Measurements from ENCODE around the gene CCNI2. TPM values are rescaled to one million over a fixed set of nuclear protein-coding genes. Genes with fewer than 3 reads are reported as not detected.
A peak's percentile ranks its signal among the peaks of the same experiment; 100 is the strongest.
"Not testable (repeated sequence)": the region's sequence is repeated elsewhere in the genome, so short reads cannot be mapped to it uniquely, and the experiment has no call there.

CCNI2 gene
- total RNA-seq, 1 donor from 2014 or later: 2.5 TPM

DNA sequence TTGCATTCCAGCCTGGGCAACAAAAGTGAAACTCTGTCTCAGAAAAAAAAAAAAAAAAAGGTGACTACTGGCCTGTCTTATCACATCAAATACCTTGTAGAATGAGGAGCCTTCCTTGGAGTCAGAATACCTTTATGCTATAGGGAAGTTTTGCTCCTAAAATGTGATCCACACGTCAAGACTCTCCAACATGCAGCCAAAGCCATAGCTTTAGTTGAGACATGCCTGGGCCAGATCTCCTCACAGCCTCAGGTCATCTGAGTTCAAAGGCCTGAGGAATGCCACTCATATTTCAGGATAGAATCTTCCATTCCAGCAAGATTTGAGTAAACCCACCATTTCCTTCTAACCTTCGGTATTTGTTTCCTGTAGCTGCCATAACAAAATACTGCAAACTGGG lies 52.2 kb downstream of the CCNI2 start:
- Mint-ChIP-seq H3K27me3 (ENCODE audit: low read depth) (no peaks in the 10 kb centered on the region), H3K9me3 (no peaks in the 10 kb centered on the region), H3K36me3 (no peaks in the 10 kb centered on the region), H3K27ac (no peak overlapping the region), H3K4me1 (peaks cover 9% of the 10 kb centered on the region), H3K4me3 (no peak overlapping the region)
- TF ChIP-seq, protein P1, sequence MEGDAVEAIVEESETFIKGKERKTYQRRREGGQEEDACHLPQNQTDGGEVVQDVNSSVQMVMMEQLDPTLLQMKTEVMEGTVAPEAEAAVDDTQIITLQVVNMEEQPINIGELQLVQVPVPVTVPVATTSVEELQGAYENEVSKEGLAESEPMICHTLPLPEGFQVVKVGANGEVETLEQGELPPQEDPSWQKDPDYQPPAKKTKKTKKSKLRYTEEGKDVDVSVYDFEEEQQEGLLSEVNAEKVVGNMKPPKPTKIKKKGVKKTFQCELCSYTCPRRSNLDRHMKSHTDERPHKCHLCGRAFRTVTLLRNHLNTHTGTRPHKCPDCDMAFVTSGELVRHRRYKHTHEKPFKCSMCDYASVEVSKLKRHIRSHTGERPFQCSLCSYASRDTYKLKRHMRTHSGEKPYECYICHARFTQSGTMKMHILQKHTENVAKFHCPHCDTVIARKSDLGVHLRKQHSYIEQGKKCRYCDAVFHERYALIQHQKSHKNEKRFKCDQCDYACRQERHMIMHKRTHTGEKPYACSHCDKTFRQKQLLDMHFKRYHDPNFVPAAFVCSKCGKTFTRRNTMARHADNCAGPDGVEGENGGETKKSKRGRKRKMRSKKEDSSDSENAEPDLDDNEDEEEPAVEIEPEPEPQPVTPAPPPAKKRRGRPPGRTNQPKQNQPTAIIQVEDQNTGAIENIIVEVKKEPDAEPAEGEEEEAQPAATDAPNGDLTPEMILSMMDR (IDR thresholded peaks at IDR 0.05; ENCODE audit: unreplicated experiment): no peak
- no peak for DNase-seq (ENCODE audit: low spot score in 2 of 2, unreplicated experiment in 2 of 2)

DNA sequence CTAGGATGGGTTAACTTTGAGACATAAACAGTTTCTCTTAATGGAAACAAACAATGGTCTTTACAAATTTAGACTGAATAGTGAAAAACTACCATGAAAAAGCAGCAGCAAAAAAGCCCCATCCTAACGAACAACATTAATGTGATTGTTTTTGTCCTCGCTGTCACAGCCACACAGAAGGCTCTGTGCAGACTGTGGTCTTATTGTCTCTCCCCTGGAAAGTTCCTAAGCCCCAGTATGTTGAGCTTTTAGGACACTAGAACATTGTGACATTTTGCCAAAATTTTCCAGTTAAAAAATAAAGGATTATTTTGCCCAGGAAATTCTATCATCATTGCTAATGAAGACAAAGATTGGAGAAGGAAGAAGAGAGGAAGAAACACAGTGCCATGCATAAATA lies 53.3 kb downstream of the CCNI2 start:
- TF ChIP-seq, protein P1 (IDR thresholded peaks at IDR 0.05; ENCODE audit: unreplicated experiment): no peak
- Mint-ChIP-seq H3K27ac (peak overlapping the region; percentile 45), H3K36me3 (no peaks in the 10 kb centered on the region), H3K4me1 (peaks cover 9% of the 10 kb centered on the region), H3K27me3 (ENCODE audit: low read depth) (no peaks in the 10 kb centered on the region), H3K9me3 (peaks cover 6% of the 10 kb centered on the region), H3K4me3 (no peak overlapping the region)
- DNase-seq (ENCODE audit: low spot score in 2 of 2, unreplicated experiment in 2 of 2): no peak

DNA sequence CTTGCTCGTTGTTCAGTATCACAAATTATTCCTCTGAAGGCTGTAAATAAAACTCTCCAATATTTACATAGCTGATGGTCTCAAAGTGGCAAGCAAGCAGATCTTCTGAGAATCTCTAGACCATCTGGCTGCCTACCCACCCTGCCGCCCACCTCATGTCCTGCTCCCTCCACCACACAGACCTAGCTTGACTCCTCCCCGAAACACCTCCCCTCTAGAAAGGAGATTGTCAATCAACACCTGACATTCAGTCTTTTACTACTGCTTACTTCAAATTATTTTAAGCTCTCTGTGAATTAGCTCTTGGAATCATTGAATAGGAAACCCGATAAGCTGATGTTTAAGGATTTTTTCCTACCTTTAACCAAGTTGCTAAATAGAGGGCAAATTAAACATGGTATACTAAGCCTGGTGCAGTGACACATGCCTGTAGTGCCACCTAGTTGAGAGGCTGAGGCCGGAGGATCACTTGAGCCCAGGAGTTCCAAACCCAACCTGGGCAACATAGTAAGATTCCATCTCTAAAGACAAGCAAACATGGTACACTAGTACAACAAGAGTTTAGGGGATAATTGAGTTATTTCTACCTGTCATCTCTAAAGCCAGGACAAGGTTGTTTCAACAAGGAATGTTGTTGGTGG lies 54.9 kb downstream of the CCNI2 start:
- DNase-seq (ENCODE audit: low spot score in 2 of 2, unreplicated experiment in 2 of 2): no peak
- TF ChIP-seq, protein P1 (IDR thresholded peaks at IDR 0.05; ENCODE audit: unreplicated experiment): no peak
- no peak overlapping the region for H3K27ac Mint-ChIP-seq
- H3K4me1 Mint-ChIP-seq: peaks cover 10% of the 10 kb centered on the region
- no peaks in the 10 kb centered on the region for H3K36me3 Mint-ChIP-seq
- no peak overlapping the region for H3K4me3 Mint-ChIP-seq
- H3K9me3 Mint-ChIP-seq: peaks cover 7% of the 10 kb centered on the region
- no peaks in the 10 kb centered on the region for H3K27me3 Mint-ChIP-seq (ENCODE audit: low read depth)

GRCh38 chr5:132802685-132803066 lies 55.5 kb downstream of the CCNI2 start:
- H3K4me3 Mint-ChIP-seq; H3K27me3 Mint-ChIP-seq (ENCODE audit: low read depth); H3K9me3 Mint-ChIP-seq; H3K36me3 Mint-ChIP-seq; H3K27ac Mint-ChIP-seq; DNase-seq (ENCODE audit: low spot score in 2 of 2, unreplicated experiment in 2 of 2): not testable (repeated sequence)
- peaks cover 15% of the 10 kb centered on the region for H3K4me1 Mint-ChIP-seq

Other genes with a start within 250 kb of the CCNI2 start
- gene IL5, start 203.9 kb upstream of the CCNI2 start, total RNA-seq: not detected in 3 replicates
- gene RAD50, start 190.4 kb upstream of the CCNI2 start, total RNA-seq: 50.3 to 52.5 TPM (median 51.6 TPM) in 3 replicates
- gene IL13, start 89.3 kb upstream of the CCNI2 start, total RNA-seq: 0.33 to 0.78 TPM (median 0.50 TPM) in 3 replicates
- not detected in 3 replicates for gene IL4, start 73.4 kb upstream of the CCNI2 start, total RNA-seq
- gene KIF3A, start 9.9 kb upstream of the CCNI2 start, total RNA-seq: 24.7 to 28.2 TPM (median 27.4 TPM) in 3 replicates
- 54.9 to 58.9 TPM (median 58.6 TPM) in 3 replicates for gene SEPTIN8, start 29.8 kb downstream of the CCNI2 start, total RNA-seq
- 0.52 to 0.67 TPM (median 0.64 TPM) in 3 replicates for gene SOWAHA, start 65.9 kb downstream of the CCNI2 start, total RNA-seq
- gene SHROOM1, start 83.2 kb downstream of the CCNI2 start, total RNA-seq: 8.6 to 12.2 TPM (median 8.6 TPM) in 3 replicates
- gene GDF9, start 119.0 kb downstream of the CCNI2 start, total RNA-seq: 0.93 to 1.2 TPM (median 0.98 TPM) in 3 replicates
- 258 to 329 TPM (median 308 TPM) in 3 replicates for gene UQCRQ, start 119.2 kb downstream of the CCNI2 start, total RNA-seq
- 1.9 to 2.6 TPM (median 1.9 TPM) in 3 replicates for gene LEAP2, start 126.2 kb downstream of the CCNI2 start, total RNA-seq
- gene AFF4, start 216.2 kb downstream of the CCNI2 start, total RNA-seq: 117 to 119 TPM (median 117 TPM) in 3 replicates

All from mesothelial cell of epicardium (in vitro differentiated cells).